ENCODE measurements around the gene PACSIN1. TPM values are rescaled to one million over a fixed set of nuclear protein-coding genes. Genes with fewer than 3 reads are reported as not detected.

The PACSIN1 gene
- total and polyA plus RNA-seq, 10 of the 15 experiments (the other 5 are each of a cell fraction or from before 2014, with no cell fraction given) = 0.50 to 9.4 (median 2.8) TPM

GRCh38 chr6:34425132-34425497 lies 40.8 kb upstream of the PACSIN1 start:
- intact Hi-C loops (cut with micrococcal nuclease; ENCODE audit: unreplicated experiment) (no loop called here), in situ Hi-C loops (cut with MboI) (no loop called here)
- SMC1A ChIA-PET (ENCODE audit: uncharacterized antibody, unreplicated experiment) = interaction anchor here (0.6 to 4.6 kb wide), 6 partner anchors 10 to 261 kb away, joined by 3 to 39 read pairs (median 6); partner anchors contain the start of gene SMIM29
- CTCF ChIA-PET = interaction anchor here (1.0 to 3.4 kb wide), 3 partner anchors 10 to 261 kb away, joined by 3 to 35 read pairs (median 7); no protein-coding TSS in a partner anchor
- RAD21 ChIA-PET (ENCODE audit: unreplicated experiment) = interaction anchor here (0.9 to 2.3 kb wide), 3 partner anchors 176 to 202 kb away, joined by 3 to 8 read pairs (median 6); partner anchors contain the start of genes HMGA1 and SMIM29
- ATAC-seq (peak; percentile 3; the same call in 2 of the 3 replicates), DNase-seq (ENCODE audit: low read depth, low spot score) (no peak), FAIRE-seq (no peak)
- Histone ChIP-seq H3K36me3 (ENCODE audit: control insufficient read depth in 2 of 2, insufficient read depth in 2 of 2, low read length in 1 of 2) (peaks cover 3 to 22% of the 10 kb centered on the region in 2 experiments), H3K4me1 (ENCODE audit: control insufficient read depth, insufficient read depth, low read length) (peaks cover 6% of the 10 kb centered on the region; the same call in 1 of the 2 replicates), H3K9me3 (replicated peaks; ENCODE audit: control insufficient read depth, insufficient read depth, low read length) (no peaks in the 10 kb centered on the region; the same call in 2 of the 3 replicates), H3K27ac (ENCODE audit: control insufficient read depth, insufficient read depth) (peak overlapping the region; percentile 96), H3K9ac (ENCODE audit: control insufficient read depth, insufficient read depth, low read length) (peak overlapping the region; percentile 100), H3K27me3 (replicated peaks in 1 of 2; ENCODE audit: control insufficient read depth in 2 of 2, insufficient read depth in 2 of 2, low read length in 1 of 2) (no peaks in the 10 kb centered on the region), H2AFZ (ENCODE audit: control insufficient read depth, low read depth, low read length) (no peak overlapping the region), H3K4me2 (ENCODE audit: control insufficient read depth, insufficient read depth) (peak overlapping the region; percentile 86), H4K20me1 (ENCODE audit: control insufficient read depth, insufficient read depth) (no peaks in the 10 kb centered on the region), H3K79me2 (ENCODE audit: control insufficient read depth, insufficient read depth, low read length) (peaks cover 46% of the 10 kb centered on the region), H3K4me3 (peak overlapping the region; percentile 96)
- no TSS peak for BruUV-seq (replicated peaks)
- TF ChIP-seq ASH2L (IDR thresholded peaks at IDR 0.05; ENCODE audit: borderline replicate concordance, low read depth) (no peak), ZBTB40 (IDR thresholded peaks at IDR 0.05; ENCODE audit: borderline replicate concordance) (no peak), SMAD1 (IDR thresholded peaks at IDR 0.05; ENCODE audit: low read depth, partially characterized antibody) (no peak), NFIC (IDR thresholded peaks at IDR 0.05; ENCODE audit: low read depth, low read length) (no peak), SRF (IDR thresholded peaks at IDR 0.05; ENCODE audit: low read depth in 2 of 2, low read length in 2 of 2) (no peak), CEBPB (IDR thresholded peaks at IDR 0.05; ENCODE audit: borderline replicate concordance in 1 of 2, low read depth in 2 of 2, low read length in 2 of 2) (no peak), NBN (IDR thresholded peaks at IDR 0.05) (no peak)
- POLR2A ChIA-PET = interaction anchor here (0.9 to 2.1 kb wide), 2 partner anchors 10 to 175 kb away, joined by 3 to 8 read pairs; no protein-coding TSS in a partner anchor
- under 1% methylated on average over 10 of the region's 10 CpGs for WGBS (ENCODE audit: insufficient coverage, insufficient replicate concordance, low lambda C conversion rate, missing lambda C conversion rate)

Data from GM12878 (cell line).